GM21717 (cell line): Measurements from ENCODE around the gene BLMH.
"Not testable (repeated sequence)": the region's sequence is repeated elsewhere in the genome, so short reads cannot be mapped to it uniquely, and the experiment has no call there.

Experiments
- ATAC-seq: cut with Tn5 transposase; IDR thresholded peaks from one replicate; pipeline ENCODE4 v1.9.1; 2021; ENCODE audit warnings: mild to moderate bottlenecking, moderate library complexity; ENCODE audit not compliant: unreplicated experiment

Gene BLMH

GRCh38 chr17:30209930-30210329 is 81.8 kb downstream of the BLMH start:
- ATAC-seq: no peak

GRCh38 chr17:30208214-30208613 is 83.5 kb downstream of the BLMH start:
- ATAC-seq: no peak

- ATAC-seq: no peak
Observed at GRCh38 chr17:30207655-30208054, 84.1 kb downstream of the BLMH start.

- ATAC-seq: no peak
Observed at GRCh38 chr17:30203471-30203981, 88.2 kb downstream of the BLMH start.

- ATAC-seq: not testable (repeated sequence)
Observed at GRCh38 chr17:30200656-30201055, 91.1 kb downstream of the BLMH start.

GRCh38 chr17:30200106-30200505 is 91.6 kb downstream of the BLMH start:
- ATAC-seq: no peak

- ATAC-seq: no peak
Observed at GRCh38 chr17:30199600-30199999, 92.1 kb downstream of the BLMH start.
